ENCODE measurements around the gene ARID1B.

The ARID1B gene

GRCh38 chr6:157240059-157240959 is 463.1 kb downstream of the ARID1B start:
- Histone ChIP-seq H3K9me3 (ENCODE audit: control insufficient read depth, low read depth, low read length) (no peaks in the 10 kb centered on the region), H3K4me1 (ENCODE audit: control insufficient read depth, low read depth, low read length) (peaks cover 11% of the 10 kb centered on the region), H3K27me3 (ENCODE audit: control insufficient read depth, insufficient read depth, low read length) (peaks cover 26% of the 10 kb centered on the region), H3K36me3 (ENCODE audit: control insufficient read depth, low read depth, low read length) (no peaks in the 10 kb centered on the region), H3K27ac (ENCODE audit: low read length) (no peak overlapping the region), H3K4me3 (ENCODE audit: low read length) (no peak overlapping the region), H3K9ac (ENCODE audit: low read length) (no peak overlapping the region)

- no peak overlapping the region for H3K9ac ChIP-seq (ENCODE audit: low read length)
- H3K4me3 ChIP-seq (ENCODE audit: low read length) = no peak overlapping the region
- H3K4me1 ChIP-seq (ENCODE audit: control insufficient read depth, low read depth, low read length) = peaks cover 11% of the 10 kb centered on the region
- H3K27ac ChIP-seq (ENCODE audit: low read length) = no peak overlapping the region
- peaks cover 20% of the 10 kb centered on the region for H3K27me3 ChIP-seq (ENCODE audit: control insufficient read depth, insufficient read depth, low read length)
- H3K36me3 ChIP-seq (ENCODE audit: control insufficient read depth, low read depth, low read length) = no peaks in the 10 kb centered on the region
- H3K9me3 ChIP-seq (ENCODE audit: control insufficient read depth, low read depth, low read length) = no peaks in the 10 kb centered on the region
These were observed 463.8 kb downstream of the ARID1B start for GRCh38 chr6:157240960-157241311.

- H3K4me1 ChIP-seq (ENCODE audit: control insufficient read depth, low read depth, low read length) = peaks cover 7% of the 10 kb centered on the region
- H3K36me3 ChIP-seq (ENCODE audit: control insufficient read depth, low read depth, low read length) = no peaks in the 10 kb centered on the region
- no peak overlapping the region for H3K27ac ChIP-seq (ENCODE audit: low read length)
- H3K9ac ChIP-seq (ENCODE audit: low read length) = no peak overlapping the region
- no peak overlapping the region for H3K4me3 ChIP-seq (ENCODE audit: low read length)
- no peaks in the 10 kb centered on the region for H3K9me3 ChIP-seq (ENCODE audit: control insufficient read depth, low read depth, low read length)
- peaks cover 1% of the 10 kb centered on the region for H3K27me3 ChIP-seq (ENCODE audit: control insufficient read depth, insufficient read depth, low read length)
These were observed 465.6 kb downstream of the ARID1B start for GRCh38 chr6:157242791-157243190.

- Histone ChIP-seq H3K9me3 (ENCODE audit: control insufficient read depth, low read depth, low read length) (no peaks in the 10 kb centered on the region), H3K4me1 (ENCODE audit: control insufficient read depth, low read depth, low read length) (peaks cover 7% of the 10 kb centered on the region), H3K27ac (ENCODE audit: low read length) (no peak overlapping the region), H3K4me3 (ENCODE audit: low read length) (no peak overlapping the region), H3K9ac (ENCODE audit: low read length) (no peak overlapping the region), H3K27me3 (ENCODE audit: control insufficient read depth, insufficient read depth, low read length) (no peaks in the 10 kb centered on the region), H3K36me3 (ENCODE audit: control insufficient read depth, low read depth, low read length) (no peaks in the 10 kb centered on the region)
These were observed 467.0 kb downstream of the ARID1B start for GRCh38 chr6:157244175-157244574.

- Histone ChIP-seq H3K9ac (ENCODE audit: low read length) (no peak overlapping the region), H3K27ac (ENCODE audit: low read length) (no peak overlapping the region), H3K4me3 (ENCODE audit: low read length) (no peak overlapping the region), H3K36me3 (ENCODE audit: control insufficient read depth, low read depth, low read length) (no peaks in the 10 kb centered on the region), H3K9me3 (ENCODE audit: control insufficient read depth, low read depth, low read length) (no peaks in the 10 kb centered on the region), H3K27me3 (ENCODE audit: control insufficient read depth, insufficient read depth, low read length) (no peaks in the 10 kb centered on the region), H3K4me1 (ENCODE audit: control insufficient read depth, low read depth, low read length) (peaks cover 7% of the 10 kb centered on the region)
These were observed 467.6 kb downstream of the ARID1B start for GRCh38 chr6:157244780-157245179.

GRCh38 chr6:157245436-157245835 is 468.3 kb downstream of the ARID1B start:
- Histone ChIP-seq H3K27me3 (ENCODE audit: control insufficient read depth, insufficient read depth, low read length) (no peaks in the 10 kb centered on the region), H3K36me3 (ENCODE audit: control insufficient read depth, low read depth, low read length) (no peaks in the 10 kb centered on the region), H3K4me3 (ENCODE audit: low read length) (no peak overlapping the region), H3K4me1 (ENCODE audit: control insufficient read depth, low read depth, low read length) (peaks cover under 1% of the 10 kb centered on the region), H3K27ac (ENCODE audit: low read length) (no peak overlapping the region), H3K9me3 (ENCODE audit: control insufficient read depth, low read depth, low read length) (no peaks in the 10 kb centered on the region), H3K9ac (ENCODE audit: low read length) (no peak overlapping the region)

- Histone ChIP-seq H3K9ac (ENCODE audit: low read length) (no peak overlapping the region), H3K9me3 (ENCODE audit: control insufficient read depth, low read depth, low read length) (no peaks in the 10 kb centered on the region), H3K27me3 (ENCODE audit: control insufficient read depth, insufficient read depth, low read length) (no peaks in the 10 kb centered on the region), H3K4me1 (ENCODE audit: control insufficient read depth, low read depth, low read length) (no peaks in the 10 kb centered on the region), H3K4me3 (ENCODE audit: low read length) (no peak overlapping the region), H3K27ac (ENCODE audit: low read length) (no peak overlapping the region), H3K36me3 (ENCODE audit: control insufficient read depth, low read depth, low read length) (no peaks in the 10 kb centered on the region)
These were observed 469.0 kb downstream of the ARID1B start for GRCh38 chr6:157246048-157246630.

- Histone ChIP-seq H3K9ac (ENCODE audit: low read length) (no peak overlapping the region), H3K4me1 (ENCODE audit: control insufficient read depth, low read depth, low read length) (no peaks in the 10 kb centered on the region), H3K27ac (ENCODE audit: low read length) (no peak overlapping the region), H3K4me3 (ENCODE audit: low read length) (no peak overlapping the region), H3K9me3 (ENCODE audit: control insufficient read depth, low read depth, low read length) (no peaks in the 10 kb centered on the region), H3K27me3 (ENCODE audit: control insufficient read depth, insufficient read depth, low read length) (no peaks in the 10 kb centered on the region), H3K36me3 (ENCODE audit: control insufficient read depth, low read depth, low read length) (no peaks in the 10 kb centered on the region)
These were observed 469.8 kb downstream of the ARID1B start for GRCh38 chr6:157246771-157247484.

GRCh38 chr6:157248264-157248663 is 471.1 kb downstream of the ARID1B start:
- Histone ChIP-seq H3K4me3 (ENCODE audit: low read length) (no peak overlapping the region), H3K36me3 (ENCODE audit: control insufficient read depth, low read depth, low read length) (no peaks in the 10 kb centered on the region), H3K27me3 (ENCODE audit: control insufficient read depth, insufficient read depth, low read length) (no peaks in the 10 kb centered on the region), H3K4me1 (ENCODE audit: control insufficient read depth, low read depth, low read length) (no peaks in the 10 kb centered on the region), H3K9ac (ENCODE audit: low read length) (no peak overlapping the region), H3K9me3 (ENCODE audit: control insufficient read depth, low read depth, low read length) (no peaks in the 10 kb centered on the region), H3K27ac (ENCODE audit: low read length) (no peak overlapping the region)

- Histone ChIP-seq H3K27ac (ENCODE audit: low read length) (no peak overlapping the region), H3K9ac (ENCODE audit: low read length) (no peak overlapping the region)
These were observed 472.6 kb downstream of the ARID1B start for GRCh38 chr6:157249826-157250225.

GRCh38 chr6:157251586-157252247 is 474.5 kb downstream of the ARID1B start:
- H3K36me3 ChIP-seq (ENCODE audit: control insufficient read depth, low read depth, low read length) = no peaks in the 10 kb centered on the region
- H3K4me3 ChIP-seq (ENCODE audit: low read length) = no peak overlapping the region
- H3K9ac ChIP-seq (ENCODE audit: low read length) = no peak overlapping the region
- no peaks in the 10 kb centered on the region for H3K4me1 ChIP-seq (ENCODE audit: control insufficient read depth, low read depth, low read length)
- H3K27me3 ChIP-seq (ENCODE audit: control insufficient read depth, insufficient read depth, low read length) = no peaks in the 10 kb centered on the region
- no peaks in the 10 kb centered on the region for H3K9me3 ChIP-seq (ENCODE audit: control insufficient read depth, low read depth, low read length)
- H3K27ac ChIP-seq (ENCODE audit: low read length) = no peak overlapping the region

More at GRCh38 chr6:157249826-157250225, 472.6 kb downstream of the ARID1B start:
- no peaks in the 10 kb centered on the region for H3K9me3 ChIP-seq (ENCODE audit: control insufficient read depth, low read depth, low read length)
- no peaks in the 10 kb centered on the region for H3K36me3 ChIP-seq (ENCODE audit: control insufficient read depth, low read depth, low read length)
- no peaks in the 10 kb centered on the region for H3K27me3 ChIP-seq (ENCODE audit: control insufficient read depth, insufficient read depth, low read length)
- no peak overlapping the region for H3K4me3 ChIP-seq (ENCODE audit: low read length)
- H3K4me1 ChIP-seq (ENCODE audit: control insufficient read depth, low read depth, low read length) = no peaks in the 10 kb centered on the region
